GM21447 (cell line): ENCODE measurements around the gene CFAP73.
"Not testable (repeated sequence)": the region's sequence is repeated elsewhere in the genome, so short reads cannot be mapped to it uniquely, and the experiment has no call there.

Experiments
- ATAC-seq: cut with Tn5 transposase; IDR thresholded peaks from one replicate; pipeline ENCODE4 v1.9.1; 2021; ENCODE audit not compliant: unreplicated experiment

The CFAP73 gene

DNA sequence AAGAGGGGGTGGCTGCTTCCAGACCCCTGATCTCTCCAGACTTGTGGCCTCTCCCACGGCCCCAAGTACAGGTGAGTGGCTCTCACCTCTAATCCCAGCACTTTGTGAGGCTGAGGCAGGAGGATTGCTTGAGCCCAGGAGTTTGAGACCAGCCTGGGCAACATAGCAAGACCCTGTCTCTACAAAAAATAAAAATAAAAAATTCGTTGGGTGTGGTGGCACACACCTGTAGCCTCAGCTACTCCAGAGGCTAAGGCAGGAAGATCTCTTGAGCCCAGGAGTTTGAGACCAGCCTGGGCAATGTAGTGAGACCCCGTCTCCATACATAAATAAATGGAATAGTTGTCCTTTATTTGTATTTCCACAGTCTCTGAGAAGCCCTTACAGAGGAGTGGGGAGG lies 7.8 kb upstream of the CFAP73 start:
- ATAC-seq = not testable (repeated sequence)

DNA sequence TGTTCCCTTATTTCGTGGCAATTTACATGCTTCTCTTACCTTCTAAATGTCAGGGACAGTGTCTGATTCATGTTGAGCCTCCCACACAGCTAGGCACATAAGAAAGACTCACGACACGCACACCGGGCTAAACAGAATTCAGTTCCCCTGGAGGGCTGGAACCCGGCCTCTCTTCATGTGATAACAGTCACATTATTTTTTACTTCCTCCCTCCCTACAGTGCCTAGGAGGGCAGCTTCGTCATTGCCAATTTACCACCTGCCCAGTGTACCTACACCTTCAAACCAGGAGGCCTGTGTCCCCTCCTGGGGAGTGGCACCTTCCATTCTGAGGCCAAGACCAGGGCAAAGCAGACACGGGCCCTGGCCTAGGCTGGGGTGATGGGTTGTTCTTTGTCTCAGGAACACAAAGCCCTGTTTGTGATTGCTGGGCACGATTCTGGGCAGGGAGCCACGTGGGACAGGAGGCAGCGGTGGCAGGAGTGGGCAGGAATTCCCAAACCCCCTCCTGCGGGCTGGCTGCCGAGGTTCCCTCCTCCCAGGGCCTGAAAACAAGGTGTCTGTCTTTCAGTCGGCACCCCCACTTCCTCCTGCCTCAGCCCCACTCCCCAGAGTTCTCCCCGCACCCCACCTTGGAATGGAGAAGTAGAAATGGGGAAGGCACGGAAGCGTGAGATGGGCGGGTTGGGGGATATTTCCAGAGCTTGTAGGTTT lies 7.2 kb upstream of the CFAP73 start:
- ATAC-seq = no peak

DNA sequence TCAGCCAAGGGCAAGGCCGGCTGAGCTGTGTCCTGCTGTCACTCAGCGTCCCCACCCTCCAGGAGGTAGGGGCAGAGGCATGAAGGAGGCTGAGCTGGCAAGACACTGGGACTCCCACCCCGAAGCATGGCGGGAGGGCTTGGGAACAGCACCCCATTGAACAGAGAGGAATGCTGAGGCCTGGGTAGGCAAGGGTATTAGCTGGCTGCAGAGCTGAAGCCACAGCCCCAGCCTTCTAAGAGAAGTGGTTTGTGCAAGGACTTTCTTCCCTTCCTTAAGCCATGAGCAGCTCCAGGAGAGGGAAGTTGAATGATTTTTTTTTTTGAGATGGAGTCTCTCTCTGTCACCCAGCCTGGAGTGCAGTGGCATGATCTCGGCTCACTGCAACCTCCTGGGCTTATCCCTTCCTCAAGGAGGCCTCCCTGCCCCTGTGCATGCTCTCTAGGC lies 6.6 kb upstream of the CFAP73 start:
- no peak for ATAC-seq

DNA sequence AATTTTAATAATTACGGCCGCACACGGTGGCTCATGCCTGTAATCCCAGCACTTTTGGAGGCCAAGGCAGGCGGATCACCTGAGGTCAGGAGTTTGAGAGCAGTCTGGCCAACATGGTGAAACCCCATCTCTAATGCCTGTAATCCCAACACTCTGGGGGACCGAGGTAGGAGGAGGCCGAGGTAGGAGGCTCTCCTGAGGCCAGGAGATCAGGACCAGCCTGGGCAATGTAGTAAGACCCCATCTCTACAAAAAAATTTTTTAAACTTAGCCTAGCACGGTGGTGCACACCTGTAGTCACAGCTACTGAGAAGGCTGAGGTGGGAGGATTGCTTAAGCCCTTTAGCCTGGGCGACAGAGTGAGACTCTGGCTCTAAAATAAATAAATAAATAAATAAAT lies 5.6 kb upstream of the CFAP73 start:
- ATAC-seq = no peak

DNA sequence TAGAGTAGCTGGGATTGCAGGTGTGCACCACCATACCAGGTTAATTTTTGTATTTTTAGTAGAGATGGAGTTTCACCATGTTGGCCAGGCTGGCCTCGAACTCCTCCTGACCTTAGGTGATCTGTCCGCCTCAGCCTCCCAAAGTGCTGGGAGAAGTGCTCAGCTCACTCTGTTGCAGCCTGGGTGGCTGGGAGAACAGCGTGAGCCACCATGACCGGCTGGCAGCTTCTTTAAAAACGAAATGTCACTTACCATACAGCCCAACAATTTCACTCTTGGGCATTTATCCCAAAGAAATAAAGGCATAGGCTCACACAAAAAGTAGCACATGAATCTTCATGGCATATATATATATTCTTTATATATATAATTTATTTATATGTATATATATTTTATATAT lies 4.7 kb upstream of the CFAP73 start:
- ATAC-seq = no peak

DNA sequence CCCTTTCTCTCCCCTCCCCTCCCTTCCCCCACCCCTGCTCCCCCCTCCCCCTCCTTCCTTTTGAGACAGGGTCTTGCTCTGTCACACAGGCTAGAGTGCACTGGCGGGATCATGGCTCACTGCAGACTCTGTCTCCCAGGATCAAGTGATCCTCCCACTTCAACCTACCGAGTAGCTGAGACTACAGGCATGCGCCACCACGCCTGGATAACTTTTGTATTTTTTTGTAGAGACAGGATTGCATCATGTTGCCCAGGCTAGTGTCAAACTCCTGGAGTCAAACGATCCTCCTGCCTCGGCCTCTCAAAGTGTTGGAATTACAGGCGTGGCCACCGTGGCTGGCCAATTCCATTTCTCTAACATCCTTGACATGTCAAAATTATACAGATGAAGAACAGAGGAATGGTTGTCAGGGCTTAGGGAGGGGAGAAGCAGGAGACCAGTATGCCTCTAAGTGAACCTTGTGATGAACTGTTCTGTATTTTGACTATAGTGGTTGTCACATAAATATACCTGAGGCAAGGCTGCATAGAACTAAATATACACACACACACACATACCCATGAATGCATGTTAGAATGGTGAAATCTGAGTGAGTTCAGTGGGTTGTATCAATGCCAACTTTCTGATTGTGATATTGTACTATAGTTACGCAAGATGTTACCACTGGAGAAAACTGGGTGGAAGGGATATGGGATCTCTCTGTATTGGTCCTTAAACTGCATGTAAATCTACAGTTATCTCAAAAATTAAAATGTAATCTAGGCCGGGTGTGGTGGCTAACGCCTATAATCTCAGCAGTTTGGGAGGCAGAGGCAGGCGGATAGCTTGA lies 3.6 kb upstream of the CFAP73 start:
- ATAC-seq = no peak

DNA sequence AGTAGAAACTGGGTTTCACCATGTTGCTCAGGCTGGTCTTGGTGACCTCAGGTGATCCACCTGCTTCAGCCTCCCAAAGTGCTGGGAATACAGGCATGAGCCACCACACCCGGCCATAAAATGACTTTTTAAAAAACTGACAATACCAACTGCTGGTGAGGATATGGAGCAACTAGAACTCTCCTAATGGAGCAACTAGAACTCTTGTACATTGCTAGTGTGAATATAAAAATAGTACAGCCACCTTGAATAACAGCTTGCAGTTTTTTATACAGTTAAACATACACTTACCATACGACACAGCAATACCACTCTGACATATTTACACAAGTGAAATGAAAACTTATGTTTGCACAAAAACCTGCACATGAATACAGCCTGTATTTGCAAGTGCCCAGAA lies 2.5 kb upstream of the CFAP73 start:
- ATAC-seq = no peak

DNA sequence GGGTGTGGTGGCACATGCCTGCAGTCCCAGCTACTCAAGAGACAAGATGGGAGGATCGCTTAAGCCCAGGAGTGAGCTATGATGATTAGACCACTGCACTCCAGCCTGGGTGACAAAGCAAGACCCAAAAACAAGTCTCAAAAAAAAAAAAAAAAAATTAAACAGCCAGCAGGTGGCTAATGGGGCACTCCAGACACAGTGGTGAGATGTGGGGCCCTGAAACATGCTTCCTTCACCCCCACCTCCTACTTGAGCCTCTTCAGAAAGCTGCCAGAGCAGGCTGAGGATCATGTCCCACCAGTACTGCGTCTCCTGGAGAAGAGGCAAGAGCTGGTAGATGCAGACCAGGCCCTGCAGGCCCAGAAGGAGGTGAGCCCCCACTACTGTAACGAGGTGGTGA lies 2.1 kb downstream of the CFAP73 start:
- ATAC-seq = no peak

DNA sequence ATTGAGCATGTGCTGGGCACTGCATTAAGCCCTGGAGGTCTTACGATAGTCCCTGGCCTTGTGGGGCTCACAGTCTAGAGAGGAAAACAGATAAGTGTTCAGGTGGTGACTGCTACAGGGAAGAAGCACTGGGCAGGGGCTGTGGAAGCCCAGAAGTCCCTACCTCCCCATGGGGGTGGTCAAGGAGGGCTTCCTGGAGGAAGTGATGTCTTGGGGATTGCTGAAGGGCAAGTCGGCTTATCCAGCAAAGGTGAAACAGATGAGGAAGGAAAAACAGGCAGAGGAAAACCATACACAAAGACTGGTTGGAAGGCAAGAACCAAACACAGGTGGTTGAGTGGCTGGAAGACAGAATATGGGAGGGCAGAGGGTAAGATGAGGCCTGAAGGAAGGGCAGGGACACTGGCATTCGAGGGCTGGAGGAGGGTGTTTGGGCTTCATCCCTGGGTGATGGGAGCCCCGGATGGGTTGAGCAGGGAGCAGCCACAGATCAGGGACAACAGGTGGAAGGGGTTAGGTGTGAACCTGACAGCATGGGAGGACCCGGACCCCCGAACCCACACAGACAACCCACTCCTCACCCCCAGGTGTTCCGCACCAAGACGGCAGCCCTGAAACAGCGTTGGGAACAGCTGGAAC lies 2.8 kb downstream of the CFAP73 start:
- no peak for ATAC-seq

DNA sequence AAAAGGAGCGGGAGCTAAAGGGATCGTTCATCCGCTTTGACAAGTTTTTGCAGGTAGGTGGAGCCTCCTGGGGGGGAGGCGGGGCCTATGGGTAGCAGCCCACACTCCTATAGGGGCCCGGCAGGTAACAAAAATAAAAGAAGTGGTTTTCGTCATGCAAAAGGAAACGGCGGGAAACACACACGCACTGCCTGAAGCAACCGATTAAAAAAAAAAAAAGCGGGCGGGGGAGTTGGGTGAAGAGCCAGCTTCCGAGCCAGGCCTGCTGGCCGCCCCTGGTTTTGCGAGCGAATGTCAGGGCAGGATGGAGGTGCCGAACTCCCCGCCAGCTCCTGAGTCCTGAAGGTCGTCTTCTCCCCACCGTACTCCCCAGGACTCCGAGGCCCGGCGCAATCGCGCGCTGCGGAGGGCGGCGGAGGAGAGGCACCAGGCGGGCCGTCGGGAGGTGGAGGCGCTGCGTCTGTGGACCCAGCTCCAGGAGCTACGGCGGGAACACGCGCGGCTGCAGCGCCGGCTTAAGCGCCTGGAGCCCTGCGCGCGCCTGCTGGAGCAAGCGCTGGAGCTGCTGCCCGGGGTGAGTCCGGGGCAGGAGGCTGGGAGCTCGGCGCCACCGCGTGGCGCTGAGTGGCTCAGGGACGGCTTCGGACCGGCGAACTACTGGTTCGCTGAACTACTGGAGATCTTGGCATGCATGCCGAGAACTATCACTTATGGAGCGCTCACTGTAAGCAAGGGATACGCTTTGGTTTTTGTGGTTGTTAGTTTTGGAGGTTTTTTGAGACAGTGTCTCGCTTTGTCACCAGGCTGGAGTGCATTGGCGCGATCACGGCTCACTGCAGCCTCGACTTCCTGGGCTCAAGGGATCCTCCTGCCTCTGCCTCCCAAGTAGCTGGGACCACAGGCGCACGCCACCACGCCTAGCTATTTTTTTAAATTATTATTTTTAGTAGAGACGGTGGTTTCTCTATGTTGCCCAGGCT lies 3.6 kb downstream of the CFAP73 start:
- peak; percentile 61 for ATAC-seq

DNA sequence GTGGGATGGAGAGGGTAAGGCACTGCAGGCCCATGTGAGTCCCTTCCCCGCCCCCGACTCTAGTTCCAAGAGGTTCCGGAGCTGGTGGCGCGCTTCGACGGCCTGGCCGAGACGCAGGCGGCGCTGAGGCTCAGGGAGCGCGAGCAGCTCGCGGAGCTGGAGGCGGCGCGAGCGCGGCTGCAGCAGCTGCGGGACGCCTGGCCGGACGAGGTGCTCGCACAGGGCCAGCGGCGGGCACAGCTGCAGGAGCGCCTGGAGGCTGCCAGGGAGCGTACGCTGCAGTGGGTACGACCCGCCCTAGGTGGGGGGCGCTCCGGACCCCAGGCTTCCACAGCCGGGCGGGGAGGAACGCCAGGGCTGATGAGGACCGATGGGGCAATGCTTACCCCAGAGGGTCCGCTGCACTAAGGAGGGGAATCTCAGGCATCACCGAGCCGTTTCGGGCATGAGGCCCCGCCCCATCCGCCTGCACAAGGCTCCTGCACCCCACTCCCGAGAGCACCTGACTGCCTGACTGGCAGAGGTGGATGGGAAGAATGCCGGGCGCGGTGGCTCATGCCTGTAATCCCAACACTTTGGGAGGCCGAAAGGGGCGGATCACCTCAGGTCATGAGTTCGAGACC lies 4.9 kb downstream of the CFAP73 start:
- ATAC-seq = no peak

DNA sequence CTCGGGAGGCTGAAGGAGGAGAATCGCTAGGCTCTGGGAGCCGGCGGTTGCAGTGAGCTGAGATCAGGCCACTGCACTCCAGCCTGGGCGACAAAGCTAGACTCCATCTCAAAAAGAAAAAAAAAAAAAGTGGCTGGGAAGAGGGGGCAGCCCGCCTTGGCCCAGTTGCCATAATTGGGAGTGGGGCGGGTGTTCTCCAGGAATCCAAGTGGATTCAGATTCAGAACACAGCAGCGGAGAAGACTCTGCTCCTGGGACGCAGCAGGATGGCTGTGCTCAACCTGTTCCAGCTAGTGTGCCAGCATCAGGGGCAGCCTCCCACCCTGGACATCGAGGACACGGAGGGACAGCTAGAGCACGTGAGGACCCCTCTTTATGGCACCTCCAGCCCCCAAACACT lies 5.5 kb downstream of the CFAP73 start:
- no peak for ATAC-seq

DNA sequence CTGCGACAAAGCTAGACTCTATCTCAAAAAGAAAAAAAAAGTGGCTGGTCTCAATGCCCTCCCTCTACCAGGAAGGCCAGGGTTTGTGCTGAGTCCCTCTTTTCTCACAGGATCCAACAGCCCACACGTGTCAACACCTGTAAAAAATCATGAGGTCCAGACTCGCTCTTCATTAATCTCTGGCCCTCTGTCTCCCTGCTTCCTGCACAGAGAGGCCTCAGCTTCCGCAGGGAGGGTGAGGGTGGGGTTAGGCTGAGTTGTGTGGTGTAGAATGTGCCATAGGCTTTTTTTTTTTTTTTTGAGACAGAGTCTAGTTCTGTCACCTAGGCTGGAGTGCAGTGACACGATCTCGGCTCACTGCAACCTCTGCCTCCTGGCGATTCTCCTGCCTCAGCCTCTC lies 6.1 kb downstream of the CFAP73 start:
- ATAC-seq = no peak

DNA sequence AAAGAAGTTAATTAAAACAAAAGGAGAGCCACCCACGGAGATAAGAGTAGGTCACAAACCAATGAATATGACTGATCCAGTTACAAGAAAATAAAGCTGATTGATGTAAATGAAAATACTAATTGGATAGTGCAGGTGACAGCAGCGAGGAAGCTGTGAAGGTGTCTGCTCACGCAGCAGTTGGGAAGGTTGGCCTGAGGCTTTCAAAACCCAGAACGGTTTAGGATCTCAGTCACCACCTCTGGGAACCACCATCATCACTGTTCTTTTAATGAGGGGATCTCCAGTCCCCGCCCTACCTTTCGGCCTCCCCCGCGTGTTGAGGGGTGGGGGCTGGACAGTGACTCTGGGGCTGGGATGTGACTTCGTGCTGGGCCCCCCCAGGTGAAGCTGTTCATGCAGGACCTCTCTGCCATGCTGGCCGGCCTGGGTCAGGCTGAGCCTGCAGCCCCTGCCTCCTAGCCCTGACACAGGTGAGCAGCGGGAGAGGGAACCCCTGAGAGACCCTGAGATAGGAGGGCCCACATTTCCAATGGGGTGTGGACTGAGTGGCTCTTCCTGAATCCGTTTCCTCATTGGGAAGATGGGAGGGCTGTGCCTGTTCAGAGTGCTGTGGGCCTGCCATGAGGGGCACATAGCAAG lies 7.8 kb downstream of the CFAP73 start:
- no peak for ATAC-seq

DNA sequence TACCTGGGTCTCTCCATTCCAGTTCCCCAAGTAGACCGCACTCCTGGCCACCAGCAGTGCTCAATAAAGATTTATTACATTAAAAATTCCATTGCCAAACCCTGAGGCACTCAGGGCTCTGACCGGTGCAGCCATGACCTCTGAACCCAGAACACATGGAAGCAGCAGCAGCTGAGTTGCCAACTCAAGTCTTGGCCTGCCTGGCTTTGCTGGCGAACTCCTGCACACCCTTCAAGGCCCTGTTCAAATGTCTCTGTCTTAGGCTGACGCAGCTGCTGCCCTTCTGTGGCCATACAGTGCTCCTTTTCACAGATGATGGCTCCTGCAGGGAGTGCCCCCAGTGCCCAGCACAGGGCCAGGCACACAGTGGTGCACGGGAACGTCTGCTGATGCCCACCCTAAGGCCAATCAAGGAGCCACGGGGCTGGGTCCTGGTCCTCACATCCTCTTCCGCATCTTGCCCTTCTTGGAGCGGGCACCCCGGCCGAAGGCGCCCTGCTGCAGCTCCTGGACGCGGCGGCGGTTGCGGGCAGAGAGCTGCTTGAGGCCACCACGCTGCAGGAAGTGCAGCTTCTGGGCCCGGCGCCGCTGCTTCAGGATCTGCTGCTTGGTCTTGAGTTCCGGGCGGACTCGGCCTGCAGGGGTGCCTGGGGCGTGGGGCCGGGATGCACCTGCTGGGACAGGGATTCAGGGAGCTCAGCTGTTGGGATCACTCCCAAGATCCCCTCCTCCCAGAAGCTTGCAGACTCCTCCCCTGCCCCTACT lies 9.1 kb downstream of the CFAP73 start:
- ATAC-seq = no peak

DNA sequence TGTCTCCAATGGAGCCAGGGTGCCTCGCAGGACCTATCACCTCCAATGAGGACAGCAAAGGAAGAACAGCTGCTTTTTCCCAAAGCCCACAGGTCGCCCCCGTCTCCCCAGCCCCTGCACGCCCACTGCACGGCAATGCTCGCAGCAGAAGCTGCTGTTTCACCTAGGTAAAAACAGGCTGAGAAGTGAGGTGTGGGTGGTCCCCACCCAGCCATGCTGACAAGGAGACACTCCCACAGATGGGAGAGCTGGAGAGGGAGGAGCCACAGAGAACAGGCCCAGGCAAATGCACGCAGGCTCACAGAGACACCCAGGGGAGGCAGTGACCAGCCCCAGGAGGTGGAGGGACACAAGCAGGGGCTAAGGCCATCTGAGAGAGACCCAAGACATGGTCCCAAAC lies 10.4 kb downstream of the CFAP73 start:
- no peak for ATAC-seq

DNA sequence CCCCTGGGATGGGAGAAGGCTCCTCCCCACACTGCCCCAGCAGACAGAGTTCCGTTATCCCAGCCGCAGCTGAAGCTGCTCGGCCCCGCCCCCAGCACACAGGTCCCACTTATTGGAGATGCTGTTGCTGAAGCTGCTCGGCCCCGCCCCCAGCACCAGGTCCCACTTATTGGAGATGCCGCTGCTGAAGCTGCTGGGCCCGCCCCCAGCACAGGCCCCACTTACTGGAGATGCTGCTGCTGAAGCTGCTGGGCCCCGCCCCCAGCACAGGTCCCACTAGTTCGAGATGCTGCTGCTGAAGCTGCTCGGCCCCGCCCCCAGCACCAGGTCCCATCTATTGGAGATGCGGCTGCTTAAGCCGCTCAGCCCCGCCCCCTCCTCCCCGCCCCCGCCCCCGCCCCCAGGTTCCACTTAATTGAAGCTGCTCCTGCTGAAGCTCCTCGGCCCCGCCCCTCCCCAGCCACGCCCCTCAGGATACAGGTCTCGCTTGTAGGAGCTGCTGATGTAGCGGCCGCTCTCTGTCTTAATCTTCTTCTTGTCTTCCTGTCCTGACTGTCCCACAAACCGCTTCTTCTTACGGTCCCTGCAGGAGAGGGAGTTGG lies 12.0 kb downstream of the CFAP73 start:
- ATAC-seq = no peak

DNA sequence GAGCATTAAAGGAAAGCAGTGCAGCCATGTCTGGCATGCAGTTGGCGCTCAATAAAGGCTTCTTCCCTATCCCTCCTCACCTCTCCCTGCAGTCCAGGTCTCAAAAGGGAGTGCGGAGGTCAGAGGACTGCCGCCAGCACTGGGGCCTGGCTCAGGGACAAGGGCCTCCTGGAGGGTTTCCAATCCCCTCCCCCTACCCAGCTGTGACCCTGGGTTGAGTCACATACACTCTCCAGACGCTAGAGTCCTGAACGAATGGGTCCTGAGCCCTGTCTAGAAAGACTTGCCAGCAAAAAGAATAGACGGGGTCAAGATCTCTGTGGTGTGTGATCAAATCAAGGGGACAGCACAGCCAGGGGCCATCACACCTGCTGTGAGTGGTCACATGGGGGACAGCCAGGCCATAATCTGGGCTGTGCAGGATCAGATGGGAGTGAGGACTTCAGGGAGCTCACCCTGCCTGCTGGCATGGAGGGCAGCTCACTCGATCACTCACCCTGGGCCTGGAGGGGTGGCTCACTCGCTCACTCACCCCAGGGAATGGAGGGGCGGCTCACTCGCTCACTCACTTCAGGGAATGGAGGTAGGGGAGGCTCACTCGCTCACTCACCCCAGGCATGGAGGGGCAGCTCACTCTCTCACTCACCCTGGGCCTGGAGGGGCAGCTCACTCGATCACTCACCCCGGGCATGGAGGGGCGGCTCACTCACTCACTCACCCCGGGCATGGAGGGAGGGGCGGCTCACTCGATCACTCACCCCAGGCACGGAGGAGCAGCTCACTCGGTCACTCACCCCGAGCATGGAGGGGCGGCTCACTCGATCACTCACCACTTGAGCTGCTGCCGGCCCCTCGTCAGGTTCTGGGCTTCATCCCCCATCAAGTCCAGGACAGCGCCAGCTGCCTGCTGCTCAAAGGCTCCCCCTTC lies 12.8 kb downstream of the CFAP73 start:
- ATAC-seq = no peak
